GM12891 (cell line): ENCODE results near the gene XBP1.

Experiments
- DNase-seq: peaks from one replicate; pipeline ENCODE4 v3.0.0; 2011; ENCODE audit warnings: low spot score; ENCODE audit not compliant: insufficient read length
- FAIRE-seq: peaks from 2 replicates; lab custom pipeline; 2011; peaks lifted over from hg19 to GRCh38; lab: Jason Lieb, UNC
- PAX5 ChIP-seq: IDR thresholded peaks from 2 replicates; pipeline ENCODE4 v1.6.1; 2011; ENCODE audit warnings: low read length, moderate library complexity, mild to moderate bottlenecking; ENCODE audit not compliant: insufficient read depth, severe bottlenecking
- POLR2A ChIP-seq: IDR thresholded peaks from 2 replicates; pipeline ENCODE4 v1.6.1; 2011; ENCODE audit warnings: low read depth, low read length, control low read depth
- POLR2AphosphoS5 ChIP-seq: IDR thresholded peaks from 2 replicates; pipeline ENCODE4 v1.6.1; 2011; ENCODE audit warnings: low read depth, low read length, control low read depth
- POU2F2 ChIP-seq: IDR thresholded peaks from 2 replicates; pipeline ENCODE4 v1.6.1; 2011; ENCODE audit warnings: low read depth, mild to moderate bottlenecking, control low read depth, low read length, moderate library complexity
- SPI1 ChIP-seq: IDR thresholded peaks from 2 replicates; pipeline ENCODE4 v1.6.1; 2011; ENCODE audit warnings: low read depth, low read length, control low read depth
- TAF1 ChIP-seq: IDR thresholded peaks from 2 replicates; pipeline ENCODE4 v1.6.1; 2011; ENCODE audit warnings: low read depth, low read length, control low read depth

XBP1 gene

DNA sequence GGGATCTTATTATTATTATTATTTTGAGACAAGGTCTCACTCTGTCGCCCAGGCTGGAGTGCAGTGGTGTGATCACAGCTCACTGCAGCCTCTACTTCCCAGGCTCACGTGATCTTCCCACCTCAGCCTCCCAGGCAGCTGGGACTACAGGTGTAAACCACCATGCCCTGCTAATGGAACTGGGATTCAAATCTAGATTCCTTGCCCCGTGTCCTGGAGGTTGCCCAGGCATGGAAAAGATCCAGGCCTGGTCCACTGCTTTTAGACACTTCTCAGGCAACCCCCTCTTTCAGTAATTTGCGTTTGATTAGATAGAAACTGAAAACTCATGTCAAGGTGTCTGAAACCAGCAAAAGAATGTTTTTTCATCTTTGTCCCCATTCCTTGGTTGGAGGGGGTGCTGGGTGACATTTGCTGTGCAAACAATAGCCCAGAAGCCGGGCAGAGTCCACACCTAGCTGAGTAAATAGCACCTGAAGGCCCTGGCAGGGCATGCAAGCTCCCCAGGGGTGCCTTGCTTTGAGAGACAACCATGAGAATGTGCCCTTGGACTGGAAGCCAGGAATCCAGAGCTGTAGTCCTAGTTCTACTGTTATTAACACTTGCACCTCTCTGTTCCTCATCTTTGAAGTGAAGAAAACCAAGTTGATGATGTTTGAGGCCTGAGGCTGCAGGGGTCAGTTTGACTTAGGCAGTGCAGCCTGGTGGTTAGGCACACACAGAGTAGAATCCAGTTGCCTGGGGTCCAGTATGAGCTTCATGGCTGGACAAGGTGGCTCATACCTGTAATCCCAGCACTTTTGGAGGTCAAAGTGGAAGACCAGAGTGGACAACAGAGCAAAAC is 19.1 kb upstream of the XBP1 start:
- peak; percentile 9 for FAIRE-seq
- no peak for DNase-seq
- TF ChIP-seq SPI1 (peak; percentile 56; the same call in 1 of the 2 replicates), TAF1 (no peak), POLR2A (no peak), POLR2AphosphoS5 (no peak), PAX5 (no peak), POU2F2 (no peak)

DNA sequence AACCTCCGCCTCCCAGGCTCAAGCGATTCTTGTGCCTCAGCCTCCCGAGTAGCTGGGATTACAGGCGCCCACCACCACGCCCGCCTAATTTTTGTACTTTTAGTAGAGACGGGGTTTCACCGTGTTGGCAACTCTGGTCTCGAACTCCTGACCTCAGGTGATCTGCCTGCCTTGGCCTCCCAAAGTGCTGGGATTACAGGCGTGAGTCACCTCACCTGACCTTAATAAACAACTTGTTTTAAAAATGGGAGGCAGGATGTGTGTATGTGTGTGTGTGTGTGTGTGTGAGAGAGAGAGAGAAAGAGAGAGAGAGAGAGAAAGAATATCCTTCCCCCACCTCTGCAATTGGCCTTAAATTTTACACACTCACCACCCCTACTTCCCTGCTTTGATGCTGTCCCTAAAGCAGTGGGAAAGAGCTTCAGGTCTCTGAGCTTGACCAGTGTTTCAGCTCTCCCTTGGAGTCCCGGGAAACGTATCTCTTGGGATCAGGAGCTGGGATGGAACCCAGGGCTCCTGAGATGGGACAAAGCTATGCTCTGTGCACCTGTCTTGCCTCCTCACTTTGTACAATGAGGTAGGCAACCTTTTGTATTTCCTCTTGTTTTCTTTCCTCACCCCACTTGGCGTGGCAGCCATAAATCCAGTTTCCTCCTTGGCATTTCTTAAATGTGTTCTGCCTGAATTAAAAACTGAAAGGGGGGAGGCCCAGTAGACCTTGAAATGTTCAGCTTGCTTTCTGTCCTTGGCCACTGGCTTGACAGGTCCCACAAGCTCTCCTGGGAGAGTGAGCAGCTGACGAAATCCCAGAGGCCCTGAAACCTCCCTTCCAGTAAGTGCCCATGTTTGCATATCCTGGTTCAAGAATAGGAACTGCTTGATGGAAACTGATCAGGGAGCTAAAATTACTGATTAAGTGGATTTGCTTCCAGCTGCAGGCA is 17.8 kb upstream of the XBP1 start:
- FAIRE-seq (no peak), DNase-seq (no peak)
- TF ChIP-seq POU2F2 (no peak), PAX5 (no peak), POLR2A (no peak), POLR2AphosphoS5 (no peak), SPI1 (no peak), TAF1 (no peak)

DNA sequence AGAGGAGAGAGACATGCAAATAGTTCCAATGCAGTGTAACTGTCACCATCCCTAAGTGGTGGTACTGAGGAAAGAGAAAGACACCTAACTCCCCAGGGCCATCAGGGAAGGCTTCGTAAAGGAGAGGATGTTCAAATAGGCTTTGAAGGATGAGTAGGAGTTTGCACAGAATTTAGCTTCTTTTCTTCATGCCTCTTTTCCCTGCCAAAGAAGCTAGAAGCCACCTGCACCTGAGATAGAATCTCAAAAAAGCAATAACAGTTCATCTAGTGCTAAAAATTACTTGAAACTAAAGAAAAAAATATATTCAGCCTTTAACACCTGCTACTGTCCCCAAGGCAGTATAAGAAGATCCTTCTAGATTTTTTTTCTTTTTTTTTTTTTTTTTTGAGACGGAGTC is 16.7 kb upstream of the XBP1 start:
- TF ChIP-seq POLR2A (no peak), PAX5 (no peak), SPI1 (no peak), TAF1 (no peak), POLR2AphosphoS5 (no peak), POU2F2 (no peak)
- DNase-seq (no peak), FAIRE-seq (no peak)

DNA sequence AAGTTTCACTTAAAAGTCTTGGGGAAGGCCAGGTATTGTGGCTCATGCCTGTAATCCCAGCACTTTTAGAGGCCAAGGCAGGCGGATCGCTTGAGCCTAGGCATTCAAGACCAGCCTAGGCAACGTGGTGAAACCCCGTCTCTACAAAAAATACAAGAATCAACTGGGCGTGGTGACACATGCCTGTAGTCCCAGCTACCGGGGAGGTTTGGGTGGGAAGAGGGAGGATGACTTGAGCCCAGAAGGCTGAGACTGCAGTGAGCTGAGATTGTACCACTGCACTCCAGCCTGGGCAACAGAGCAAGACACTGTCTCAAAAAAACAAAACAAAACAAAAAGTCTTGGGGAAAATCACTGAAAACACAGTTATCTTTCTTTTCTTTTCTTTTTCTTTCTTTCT is 15.4 kb upstream of the XBP1 start:
- FAIRE-seq (no peak), DNase-seq (no peak)
- no peak for TF ChIP-seq POU2F2
- no peak for TF ChIP-seq SPI1
- no peak for TF ChIP-seq TAF1
- no peak for TF ChIP-seq POLR2A
- no peak for TF ChIP-seq POLR2AphosphoS5
- no peak for TF ChIP-seq PAX5

DNA sequence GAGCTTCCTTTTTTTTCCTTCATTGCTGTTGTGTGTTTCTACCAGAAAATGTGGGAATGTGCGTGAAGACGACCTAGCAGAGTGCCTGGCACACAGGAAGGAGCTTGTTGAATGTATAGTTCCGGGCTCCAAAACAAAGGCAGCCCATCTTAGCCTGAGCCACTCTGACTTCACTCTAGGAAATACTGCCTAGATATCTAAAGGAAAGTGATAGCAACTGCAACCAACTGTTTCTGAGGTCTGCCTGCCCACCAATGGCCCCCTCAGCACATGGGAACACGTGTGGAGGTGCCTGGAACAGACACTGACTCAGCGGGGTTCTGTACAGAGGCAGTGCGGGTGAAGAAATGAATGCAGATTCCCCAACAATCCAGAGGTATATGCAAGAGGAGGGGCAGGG is 14.7 kb upstream of the XBP1 start:
- DNase-seq, result no peak
- TF ChIP-seq PAX5, result no peak
- TF ChIP-seq POU2F2, result no peak
- no peak for TF ChIP-seq POLR2AphosphoS5
- TF ChIP-seq SPI1, result no peak
- no peak for TF ChIP-seq POLR2A
- no peak for TF ChIP-seq TAF1
- FAIRE-seq, result no peak

DNA sequence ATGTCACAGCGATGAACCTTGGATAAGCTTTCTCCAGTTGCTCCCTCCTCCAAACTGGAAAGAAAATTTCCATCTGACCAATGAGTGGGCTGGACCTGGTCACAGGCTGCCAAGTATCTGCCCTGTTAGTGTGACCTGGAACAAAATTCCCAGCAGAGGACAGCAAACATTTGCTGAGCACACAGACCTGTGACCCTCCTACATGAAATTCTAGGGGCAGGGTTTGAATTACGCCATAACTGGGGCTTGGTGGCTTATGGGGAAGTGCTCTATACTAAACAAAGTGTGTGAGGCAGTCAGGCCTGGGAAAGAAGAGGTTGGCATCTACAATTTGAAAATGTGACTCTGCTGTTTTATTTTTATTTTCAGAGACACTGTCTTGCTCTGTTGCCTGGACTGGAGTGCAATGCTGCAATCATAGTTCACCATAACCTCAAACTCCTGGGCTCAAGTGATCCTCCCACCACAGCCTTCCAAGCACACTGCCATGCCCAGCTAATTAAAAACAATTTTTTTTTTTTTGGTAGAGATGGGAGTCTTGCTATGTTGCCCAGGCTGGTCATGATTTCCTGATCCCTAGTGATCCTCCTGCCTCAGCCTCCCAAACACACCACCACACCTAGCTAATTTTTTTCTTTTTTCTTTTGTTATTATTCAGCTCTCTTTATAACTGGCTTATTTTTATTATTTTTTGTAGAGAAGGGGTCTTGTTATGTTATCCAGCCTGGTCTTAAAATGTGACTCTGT is 13.6 kb upstream of the XBP1 start:
- TF ChIP-seq POLR2AphosphoS5 (no peak), SPI1 (no peak), TAF1 (no peak), POU2F2 (no peak), POLR2A (no peak), PAX5 (no peak)
- DNase-seq (no peak), FAIRE-seq (no peak)

DNA sequence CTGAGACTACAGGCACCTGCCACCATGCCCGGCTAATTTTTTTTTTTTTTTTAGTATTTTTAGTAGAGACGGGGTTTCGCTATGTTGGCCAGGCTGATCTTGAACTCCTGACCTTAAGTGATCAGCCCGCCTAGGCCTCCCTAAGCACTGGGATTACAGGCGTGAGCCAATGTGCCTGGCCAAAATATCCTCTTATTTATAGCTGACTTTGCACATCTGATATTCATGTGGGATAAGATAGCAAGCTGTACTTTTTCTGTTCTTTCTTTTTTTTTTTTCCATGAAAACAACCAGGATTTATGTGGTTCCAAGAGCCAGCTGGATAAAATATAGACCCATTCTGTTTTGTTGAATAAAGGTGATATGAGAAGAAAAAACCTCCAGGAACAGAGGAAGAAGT is 12.1 kb upstream of the XBP1 start:
- DNase-seq (no peak), FAIRE-seq (no peak)
- TF ChIP-seq POLR2A, result no peak
- TF ChIP-seq POU2F2, result no peak
- no peak for TF ChIP-seq POLR2AphosphoS5
- TF ChIP-seq SPI1, result no peak
- TF ChIP-seq PAX5, result no peak
- no peak for TF ChIP-seq TAF1

DNA sequence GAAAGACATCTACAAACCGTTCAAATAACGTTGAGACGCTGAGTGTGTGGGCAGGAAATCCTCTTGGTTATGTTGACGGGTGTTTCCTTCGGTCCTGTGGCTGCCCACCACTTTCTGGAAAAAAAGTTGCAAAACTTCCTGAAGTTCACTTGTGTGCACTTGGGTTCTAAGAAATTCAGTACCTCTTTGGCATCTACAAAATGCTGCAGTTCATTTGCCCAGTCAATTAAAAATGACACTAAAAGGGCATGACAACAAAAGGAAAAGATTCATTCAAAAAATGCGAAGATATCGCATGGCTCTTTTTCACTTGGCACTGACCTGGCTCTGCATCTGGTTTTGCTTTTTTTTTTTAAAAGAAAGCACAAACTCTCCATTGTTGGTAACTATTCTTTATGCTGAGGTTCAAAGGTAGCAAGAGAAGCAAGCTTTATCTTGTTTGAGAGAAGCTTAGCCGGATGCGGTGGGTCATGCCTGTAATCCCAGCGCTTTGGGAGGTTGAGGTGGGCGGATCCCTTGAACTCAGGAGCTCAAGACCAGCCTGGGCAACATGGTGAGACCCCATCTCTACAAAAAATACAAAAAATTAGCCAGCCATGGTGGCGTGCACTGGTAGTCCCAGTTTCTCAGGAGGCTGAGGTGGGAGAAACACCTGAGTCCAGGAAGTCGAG is 10.6 kb upstream of the XBP1 start:
- peak; percentile 5 for FAIRE-seq
- no peak for DNase-seq
- TF ChIP-seq SPI1 (no peak), TAF1 (no peak), POLR2A (no peak), POU2F2 (no peak), PAX5 (peak; percentile 47), POLR2AphosphoS5 (no peak)
